ENCODE results near the gene TBCD.

The TBCD gene

GRCh38 chr17:82872591-82873520 is 121.0 kb downstream of the TBCD start:
- no peak for DNase-seq

DNA sequence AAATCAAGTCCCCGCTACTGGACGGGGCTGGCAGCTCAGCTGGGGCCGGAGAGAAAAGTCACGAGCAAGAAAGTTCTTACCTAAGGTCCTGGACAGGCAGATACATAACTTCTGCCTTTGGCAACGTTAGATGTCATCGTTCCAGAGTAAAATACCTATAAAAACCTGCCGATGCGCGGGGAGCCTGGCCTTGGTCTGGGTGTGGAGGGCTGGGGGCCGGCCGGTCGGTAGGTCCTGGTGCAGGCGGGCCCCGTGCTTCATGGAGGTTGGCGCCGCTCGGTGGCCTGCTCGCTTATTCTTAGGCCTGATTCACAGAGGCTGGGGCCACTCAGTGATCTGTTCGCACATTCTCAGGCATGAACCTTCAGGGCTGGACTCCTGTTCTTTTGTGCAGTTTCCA is 121.7 kb downstream of the TBCD start:
- DNase-seq: no peak

DNA sequence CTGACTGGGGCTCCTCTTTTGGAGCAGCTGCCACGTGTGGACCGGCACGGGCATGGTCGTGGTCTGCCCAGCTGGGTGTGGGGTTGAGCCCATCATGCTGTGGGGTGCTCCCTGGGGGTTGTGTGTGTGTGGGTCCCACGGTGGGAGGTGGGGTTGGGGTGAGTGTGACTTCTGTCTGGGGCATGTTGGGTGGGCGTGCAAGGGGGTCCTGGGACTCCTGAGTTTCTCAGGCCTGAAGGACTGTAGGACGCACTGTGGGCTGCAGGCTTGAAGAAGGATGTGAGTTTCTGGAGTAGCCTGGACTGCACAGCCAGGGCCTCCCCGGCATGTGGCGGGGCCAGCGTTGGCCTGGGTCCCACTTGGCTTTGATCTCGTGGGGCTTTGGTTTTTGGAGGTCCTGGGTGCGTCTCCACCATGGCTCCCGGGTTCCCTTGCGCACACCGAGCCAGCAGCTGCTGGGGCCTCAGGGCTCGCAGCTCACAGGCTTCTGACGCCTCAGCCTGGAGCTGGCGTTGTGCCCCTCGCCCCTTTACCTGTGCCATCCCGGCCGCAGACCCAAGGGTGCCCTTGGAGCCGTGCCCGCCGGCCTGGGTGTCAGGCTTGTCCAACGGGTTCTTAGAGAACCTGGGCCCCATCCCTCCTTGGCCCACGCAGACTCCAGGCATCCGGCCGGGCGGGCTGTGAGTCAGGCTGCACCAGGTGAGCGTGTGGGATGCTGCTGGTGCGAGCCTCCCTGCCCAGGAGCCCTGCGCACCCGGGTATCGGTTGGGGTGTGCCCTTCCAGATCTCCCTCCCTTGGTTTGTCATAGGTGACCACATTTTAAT is 122.4 kb downstream of the TBCD start:
- DNase-seq: no peak

DNA sequence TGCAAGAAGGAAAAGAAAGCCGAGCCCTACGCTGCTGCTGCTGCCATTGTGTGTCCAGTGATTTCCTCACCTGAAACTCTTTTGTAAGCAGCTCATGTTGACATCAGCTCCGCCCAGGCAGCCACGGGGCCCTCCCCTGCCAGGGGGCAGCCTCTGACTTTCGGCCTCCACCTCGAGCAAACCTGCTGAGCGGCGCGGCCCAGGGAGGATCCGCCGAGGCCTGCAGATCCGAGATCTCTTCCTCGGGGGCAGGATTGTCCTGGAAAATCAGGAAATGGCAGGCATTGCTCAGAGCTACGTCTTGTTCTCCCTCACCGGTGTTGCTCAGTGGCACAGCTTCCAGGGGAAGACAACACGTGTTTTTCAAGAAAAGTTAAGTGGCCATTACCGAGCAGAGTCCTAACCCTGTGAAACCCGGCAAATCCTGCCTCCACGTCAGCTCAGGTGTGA is 123.6 kb downstream of the TBCD start:
- DNase-seq: no peak

DNA sequence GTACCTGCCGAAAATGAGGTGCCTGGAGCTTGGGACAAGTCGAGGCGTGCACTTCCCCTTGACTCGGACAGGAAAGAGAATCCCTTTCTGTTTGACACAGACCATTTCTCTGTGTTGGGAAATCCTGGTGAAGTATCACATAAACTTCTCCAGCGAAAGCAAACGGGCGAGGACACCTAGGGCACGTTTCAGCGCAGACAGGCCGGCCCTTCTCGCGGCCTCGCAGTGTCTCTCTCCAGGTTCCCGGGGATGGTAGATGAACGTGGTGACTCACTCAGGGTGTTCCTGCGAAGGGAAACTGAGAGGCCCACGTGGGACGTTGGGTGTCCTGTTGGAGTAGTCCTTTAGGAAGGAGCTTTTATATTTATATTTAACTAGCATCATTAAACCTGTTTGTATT is 124.3 kb downstream of the TBCD start:
- no peak for DNase-seq

- peak; percentile 58 for DNase-seq
These were observed 124.9 kb downstream of the TBCD start for GRCh38 chr17:82876602-82877379.

DNA sequence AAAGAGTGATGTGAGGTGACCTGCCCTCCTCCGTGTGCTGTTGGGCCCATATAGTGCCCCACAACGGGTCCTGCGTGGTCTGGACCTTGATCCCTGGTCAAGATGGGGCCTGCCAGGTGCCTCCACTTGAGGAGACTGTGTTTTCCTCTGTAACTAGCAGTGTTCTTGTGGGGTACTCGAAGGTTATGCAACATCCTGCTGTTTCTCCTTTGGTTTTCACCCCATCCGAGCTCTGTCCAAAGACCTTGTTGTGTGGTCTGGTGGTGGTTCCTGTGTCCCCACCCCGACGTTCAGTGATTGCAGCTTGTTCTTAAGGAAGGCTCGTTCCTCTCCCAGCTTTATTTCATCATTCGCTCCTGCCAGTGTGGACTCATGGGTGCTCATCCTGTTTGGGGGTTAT is 126.7 kb downstream of the TBCD start:
- no peak for DNase-seq

- no peak for DNase-seq
These were observed 127.4 kb downstream of the TBCD start for GRCh38 chr17:82879241-82879640.

DNA sequence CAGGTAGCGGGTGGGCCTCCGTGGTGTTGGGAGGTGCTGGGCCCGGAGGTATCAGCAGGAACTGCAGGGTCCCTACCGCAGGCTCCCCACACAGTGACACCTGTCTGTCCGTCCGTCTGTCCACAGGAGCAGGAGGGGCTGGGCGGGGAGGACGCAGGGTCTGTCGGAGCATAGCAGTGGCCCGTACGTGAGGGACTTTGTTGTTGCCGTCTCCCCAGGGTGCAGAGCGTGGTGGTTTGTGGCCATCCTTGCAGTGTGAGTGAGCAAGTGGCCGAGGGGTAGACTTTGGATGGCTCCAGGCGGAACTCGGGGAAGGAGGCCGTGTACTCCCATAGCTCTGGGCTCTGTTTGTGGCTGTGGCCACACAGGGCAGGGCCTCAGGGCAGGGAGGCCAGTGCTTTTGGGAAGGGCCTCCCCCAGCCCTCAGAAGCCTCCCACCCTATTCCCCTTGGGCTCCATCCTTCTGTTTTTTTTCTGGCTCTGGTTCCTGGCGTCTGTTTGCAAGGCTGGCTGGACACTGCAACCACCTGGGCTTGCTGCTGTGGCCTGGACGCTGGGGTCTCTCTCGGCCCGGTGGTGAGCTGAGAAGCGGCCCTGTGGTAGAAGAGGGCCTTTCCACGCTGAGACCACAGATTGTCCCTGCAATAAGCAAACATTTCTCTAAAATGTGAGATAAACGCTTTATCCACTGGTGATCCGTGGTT is 128.9 kb downstream of the TBCD start:
- no peak for DNase-seq

DNA sequence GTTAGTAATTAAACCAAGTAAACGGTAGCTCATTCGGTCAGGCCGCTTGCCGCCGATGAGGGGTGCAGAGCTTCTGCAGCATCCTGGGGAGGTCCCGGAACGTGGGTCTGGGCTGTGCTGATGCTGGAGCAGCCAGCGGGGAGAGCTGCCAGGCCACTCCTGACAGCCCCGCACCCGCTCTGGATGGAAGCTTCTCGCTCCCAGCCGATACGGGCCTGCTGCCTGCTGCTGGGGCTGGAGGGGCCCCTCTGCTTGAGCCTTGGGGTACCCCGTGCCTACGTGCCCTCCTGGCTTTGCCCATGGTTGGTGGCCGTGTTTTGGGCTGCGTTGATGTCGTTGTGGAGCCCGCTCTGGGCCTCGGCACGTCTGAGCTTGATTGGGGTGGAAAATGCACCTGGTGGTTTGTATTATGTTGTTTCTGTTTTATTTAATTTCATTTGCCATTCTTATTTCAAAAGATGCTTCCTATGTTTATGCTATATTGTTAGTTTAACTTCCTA is 129.5 kb downstream of the TBCD start:
- no peak for DNase-seq

DNA sequence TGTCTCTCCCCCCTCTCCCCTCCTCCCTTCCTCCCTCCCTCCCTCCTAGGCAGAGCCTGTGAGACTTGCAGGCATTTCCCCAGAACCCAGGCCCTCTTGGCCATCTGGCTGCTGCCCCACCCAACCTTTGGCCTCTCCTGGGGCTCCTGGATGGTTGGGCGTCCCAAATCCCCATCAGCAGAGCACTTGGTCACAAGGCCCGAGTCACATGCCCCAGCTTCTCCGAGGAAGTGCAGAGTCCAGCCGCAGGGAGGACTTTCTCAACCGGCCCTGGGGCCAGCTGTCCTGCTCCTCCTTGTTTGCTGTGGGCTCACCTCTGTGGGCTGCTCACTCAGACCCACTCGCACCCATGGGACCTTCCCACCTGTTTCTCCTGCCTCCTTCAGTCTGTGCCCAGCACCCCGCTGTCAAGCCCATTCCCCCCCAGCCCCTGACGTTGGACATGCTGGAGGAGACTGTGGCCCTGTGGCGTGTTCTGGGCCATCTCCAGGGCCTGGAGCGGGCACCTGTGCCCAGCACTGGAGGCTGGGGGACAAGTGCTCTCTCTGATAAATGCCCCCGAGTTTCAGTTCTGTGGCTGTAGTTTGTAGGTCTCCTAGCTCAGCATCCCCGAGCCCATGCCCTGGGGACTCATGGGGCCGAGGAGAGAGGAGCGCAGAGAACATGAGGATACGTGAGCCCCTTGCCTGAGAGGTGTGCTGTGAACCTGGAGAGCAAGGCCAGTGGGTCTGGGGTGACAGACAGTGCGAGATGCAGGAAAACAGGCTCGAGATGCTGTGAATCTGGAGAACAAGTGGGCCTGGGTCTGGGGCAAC is 130.2 kb downstream of the TBCD start:
- DNase-seq: no peak

DNA sequence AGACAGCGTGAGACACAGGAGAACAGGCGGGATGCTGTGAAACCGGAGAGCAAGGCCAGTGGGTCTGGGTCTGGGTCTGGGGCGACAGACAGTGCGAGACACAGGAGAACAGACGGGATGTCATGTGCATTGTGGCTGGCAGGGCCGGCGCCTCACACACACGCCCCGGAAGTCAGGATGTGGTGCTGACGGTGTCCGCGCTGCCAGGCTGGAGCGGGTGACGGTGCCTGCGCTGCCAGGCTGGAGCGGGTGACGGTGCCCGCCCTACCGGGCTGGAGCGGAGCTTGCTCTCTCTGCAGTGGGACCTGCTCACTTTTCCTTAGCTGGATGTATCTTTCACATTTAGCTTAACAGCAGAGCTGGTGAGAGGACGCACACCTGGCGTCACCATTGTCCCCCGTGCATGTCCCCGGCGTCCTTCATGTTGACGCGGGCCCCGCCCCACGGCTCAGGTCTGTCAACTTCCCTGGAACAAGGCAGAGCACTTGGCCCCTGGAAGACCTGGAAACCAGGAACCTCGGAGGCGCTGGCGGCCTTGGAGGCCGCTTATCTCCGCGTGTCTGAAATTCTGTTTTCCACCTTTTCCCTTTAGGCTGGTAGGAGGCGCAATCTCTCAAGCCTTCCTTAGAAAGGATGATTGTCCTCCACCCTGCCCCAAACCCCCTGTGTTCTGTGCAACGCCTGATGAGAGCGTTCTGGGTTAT is 131.0 kb downstream of the TBCD start:
- DNase-seq: peak; percentile 79

GRCh38 chr17:82883419-82884031 is 131.7 kb downstream of the TBCD start:
- no peak for DNase-seq

DNA sequence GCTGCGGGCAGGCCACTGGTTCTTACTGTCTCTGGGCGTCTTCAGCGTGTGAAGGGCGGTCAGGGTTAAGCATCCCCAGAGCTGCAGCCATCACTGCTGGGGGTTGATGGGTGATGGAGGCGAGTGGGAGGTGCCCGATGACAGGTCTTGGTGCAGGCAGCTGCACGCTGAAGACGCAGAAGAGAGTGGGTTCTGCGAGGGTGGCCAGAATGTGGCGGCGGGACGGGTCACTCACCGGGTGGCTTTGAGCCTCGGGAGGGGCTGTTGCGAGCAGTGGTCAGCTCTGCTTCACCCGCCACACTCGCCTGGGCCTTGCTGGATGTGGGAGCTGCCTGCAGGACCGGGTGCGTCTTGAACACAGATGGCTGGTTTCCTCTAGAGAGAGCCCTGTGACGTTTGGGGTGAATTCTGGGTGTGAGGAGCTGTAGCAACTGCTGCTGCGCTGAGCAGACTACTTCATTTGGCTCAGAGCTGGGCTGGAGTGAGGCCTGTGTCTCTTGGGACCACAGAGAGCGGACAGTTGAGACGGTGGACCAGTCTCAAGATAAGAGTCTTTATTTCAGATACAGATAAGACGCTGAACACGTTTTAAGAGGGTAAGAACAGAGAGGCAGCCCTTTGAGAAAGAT is 132.6 kb downstream of the TBCD start:
- DNase-seq: no peak

DNA sequence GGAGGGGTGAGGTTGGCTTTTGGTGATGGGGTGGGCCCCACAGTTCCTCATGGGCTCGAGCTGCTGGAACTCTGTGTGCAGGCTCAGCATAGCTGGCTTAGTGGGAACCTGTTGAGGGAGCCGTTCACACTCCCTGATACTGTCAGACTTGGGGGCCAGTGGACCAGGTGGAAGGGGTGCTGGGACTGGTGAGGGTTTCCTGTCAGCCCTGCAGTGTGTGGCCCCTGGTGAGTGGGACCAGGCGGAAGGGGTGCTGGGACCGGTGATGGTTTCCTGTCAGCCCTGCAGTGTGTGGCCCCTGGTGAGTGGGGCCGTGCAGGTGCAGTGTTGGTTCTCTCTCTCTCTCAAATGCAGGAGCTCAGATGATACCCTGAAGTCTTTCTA is 133.1 kb downstream of the TBCD start:
- no peak for DNase-seq

- DNase-seq: no peak
These were observed 135.6 kb downstream of the TBCD start for GRCh38 chr17:82887255-82888164.

DNA sequence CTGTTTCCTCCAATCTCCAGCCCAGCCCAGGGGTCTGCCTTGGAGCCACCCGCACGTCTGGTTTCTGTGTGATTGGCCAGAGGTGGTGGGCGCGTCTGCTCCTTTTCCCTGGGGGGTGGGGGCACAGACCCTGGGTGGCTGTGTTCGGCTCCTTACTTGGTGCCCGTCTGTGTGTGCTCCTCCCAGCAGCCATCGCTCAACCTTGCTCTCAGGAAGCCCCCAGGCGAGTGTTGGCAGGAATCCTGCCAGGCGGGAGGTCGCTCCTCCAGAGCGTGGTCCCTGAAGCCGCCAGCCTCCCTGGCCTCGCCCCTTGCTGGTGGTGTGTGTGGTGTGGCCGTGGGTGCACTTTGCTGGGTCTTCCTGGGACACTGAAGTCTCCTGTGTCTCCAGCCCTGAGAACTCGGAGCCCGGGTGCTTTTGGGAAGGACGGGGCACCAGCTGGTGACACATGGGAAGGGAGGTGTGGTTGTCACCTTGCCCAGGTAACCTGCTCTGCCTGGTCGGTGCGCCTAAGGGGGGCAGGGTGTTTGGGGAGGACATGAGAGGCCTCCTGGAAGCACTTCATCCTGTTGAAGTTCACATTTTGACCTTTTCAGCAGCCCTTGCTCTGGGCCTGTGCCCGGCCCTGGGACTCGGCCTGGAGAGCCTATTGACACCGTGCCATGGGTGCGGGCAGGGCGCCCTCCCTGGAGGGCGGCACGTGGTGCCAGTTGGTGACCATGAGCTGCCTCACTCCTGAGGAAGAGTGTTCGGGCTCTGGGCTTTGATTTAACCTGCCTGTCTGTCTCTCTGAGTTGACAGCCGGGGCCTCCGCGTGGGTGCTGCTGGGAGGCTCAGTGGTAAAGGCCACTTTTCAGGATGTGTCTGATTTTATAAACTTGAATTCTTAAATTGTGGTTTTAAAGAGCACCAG is 137.0 kb downstream of the TBCD start:
- peak; percentile 51 for DNase-seq
